Calu3 (cell line): ENCODE results near the gene CRCP. TPM values are rescaled to one million over a fixed set of nuclear protein-coding genes. Genes with fewer than 3 reads are reported as not detected.

Experiments used
- BruUV-seq: library from RNA; stranded (reverse); fragments of 400-500 nt; replicated peaks from 2 replicates; lab custom pipeline; 2021; lab: Mats Ljungman, UMichigan
- CTCF ChIA-PET: fragments of 300-600 bp; sonication (Branson Sonifier 250); formaldehyde crosslinking; loops from one replicate; lab custom pipeline; 2022; ENCODE audit warnings: antibody characterized with exemption; lab: Charles Lee
- DNase-seq: peaks from one replicate; pipeline ENCODE4 v3.0.0; 2022
- H3K27ac Mint-ChIP-seq: one replicate; pipeline ENCODE4 v1.8.0; 2022; ENCODE audit warnings: mixed read lengths; ENCODE audit not compliant: unreplicated experiment
- H3K27me3 Mint-ChIP-seq: one replicate; pipeline ENCODE4 v1.8.0; 2022; ENCODE audit warnings: mixed read lengths; ENCODE audit not compliant: unreplicated experiment
- H3K36me3 Mint-ChIP-seq: one replicate; pipeline ENCODE4 v1.8.0; 2022; ENCODE audit warnings: mild to moderate bottlenecking, moderate library complexity, mixed read lengths; ENCODE audit not compliant: insufficient read depth, unreplicated experiment
- H3K4me1 Mint-ChIP-seq: one replicate; pipeline ENCODE4 v1.8.0; 2022; ENCODE audit warnings: mild to moderate bottlenecking, low read depth, mixed read lengths; ENCODE audit not compliant: unreplicated experiment
- H3K4me3 Mint-ChIP-seq: one replicate; pipeline ENCODE4 v1.8.0; 2022; ENCODE audit warnings: mild to moderate bottlenecking, low read depth, moderate library complexity, mixed read lengths; ENCODE audit not compliant: unreplicated experiment
- H3K9me3 Mint-ChIP-seq: one replicate; pipeline ENCODE4 v1.8.0; 2022; ENCODE audit warnings: low read depth, mixed read lengths; ENCODE audit not compliant: unreplicated experiment
- CTCF ChIP-seq: fragments of 200-600 bp; IDR thresholded peaks from one replicate; pipeline ENCODE4 v1.8.0; 2022; ENCODE audit warnings: antibody characterized with exemption; ENCODE audit not compliant: unreplicated experiment
- intact Hi-C: fragments of 100-400 bp; cut with micrococcal nuclease; formaldehyde crosslinking; loops from one replicate; pipeline ENCODE4 v1.10.0; 2022; ENCODE audit not compliant: unreplicated experiment
- total RNA-seq: library from RNA; stranded (reverse); gene quantifications from 2 replicates; pipeline ENCODE4 v1.2.3, GENCODE V29; 2022

Gene CRCP
- total RNA-seq, 1 experiment from 2014 or later, result 30.1 TPM

- DNase-seq, result no peak
- CTCF ChIA-PET, result no interaction called here
- Mint-ChIP-seq H3K27me3 (no peaks in the 10 kb centered on the region), H3K4me3 (no peak overlapping the region), H3K36me3 (no peaks in the 10 kb centered on the region), H3K27ac (no peak overlapping the region), H3K4me1 (no peaks in the 10 kb centered on the region), H3K9me3 (no peaks in the 10 kb centered on the region)
- intact Hi-C loops, result no loop called here
- no TSS peak for BruUV-seq
- no peak for TF ChIP-seq CTCF
Observed at GRCh38 chr7:66176914-66177313, 62.3 kb downstream of the CRCP start.

- no peak for DNase-seq
- Mint-ChIP-seq H3K27me3 (no peaks in the 10 kb centered on the region), H3K36me3 (no peaks in the 10 kb centered on the region), H3K27ac (no peak overlapping the region), H3K9me3 (no peaks in the 10 kb centered on the region), H3K4me1 (no peaks in the 10 kb centered on the region), H3K4me3 (no peak overlapping the region)
- CTCF ChIA-PET, result no interaction called here
- TF ChIP-seq CTCF, result no peak
- BruUV-seq, result no TSS peak
- intact Hi-C loops, result no loop called here
Observed at GRCh38 chr7:66178258-66178657, 63.6 kb downstream of the CRCP start.

- H3K4me1 Mint-ChIP-seq, result peaks cover 9% of the 10 kb centered on the region
- CTCF ChIA-PET, result interaction anchor here (0.6 kb wide), 1 partner anchor 9 kb away, joined by 4 read pairs; no protein-coding TSS in a partner anchor
- H3K27me3 Mint-ChIP-seq, result no peaks in the 10 kb centered on the region
- H3K27ac Mint-ChIP-seq, result no peak overlapping the region
- no peak for TF ChIP-seq CTCF
- no peaks in the 10 kb centered on the region for H3K36me3 Mint-ChIP-seq
- no peak overlapping the region for H3K4me3 Mint-ChIP-seq
- no peak for DNase-seq
- no peaks in the 10 kb centered on the region for H3K9me3 Mint-ChIP-seq
- intact Hi-C loops, result no loop called here
- BruUV-seq, result no TSS peak
Observed at GRCh38 chr7:66181329-66181728, 66.7 kb downstream of the CRCP start.

- peaks cover 9% of the 10 kb centered on the region for H3K4me1 Mint-ChIP-seq
- H3K27ac Mint-ChIP-seq, result no peak overlapping the region
- no peak for TF ChIP-seq CTCF
- CTCF ChIA-PET, result interaction anchor here (0.6 to 0.9 kb wide), 2 partner anchors 9 to 10 kb away, joined by 4 to 7 read pairs; no protein-coding TSS in a partner anchor
- BruUV-seq, result no TSS peak
- no peak for DNase-seq
- H3K4me3 Mint-ChIP-seq, result no peak overlapping the region
- no peaks in the 10 kb centered on the region for H3K27me3 Mint-ChIP-seq
- intact Hi-C loops, result no loop called here
- no peaks in the 10 kb centered on the region for H3K36me3 Mint-ChIP-seq
- no peaks in the 10 kb centered on the region for H3K9me3 Mint-ChIP-seq
Observed at GRCh38 chr7:66181845-66182244, 67.2 kb downstream of the CRCP start.
